Stimulated activated CD8-positive, alpha-beta memory T cell treated with anti-CD3 and anti-CD28 coated beads, Interleukin-4, amount 100 ng/mL, for 1 hour (primary cell): ENCODE results near the gene CSGALNACT2.

Experiments
- DNase-seq, 2 donors: peaks; one replicate each; pipeline ENCODE4 v3.0.0-alpha.2; 2020; ENCODE audit warnings: low read depth in 2 of 2, low spot score in 1 of 2

Gene CSGALNACT2

DNA sequence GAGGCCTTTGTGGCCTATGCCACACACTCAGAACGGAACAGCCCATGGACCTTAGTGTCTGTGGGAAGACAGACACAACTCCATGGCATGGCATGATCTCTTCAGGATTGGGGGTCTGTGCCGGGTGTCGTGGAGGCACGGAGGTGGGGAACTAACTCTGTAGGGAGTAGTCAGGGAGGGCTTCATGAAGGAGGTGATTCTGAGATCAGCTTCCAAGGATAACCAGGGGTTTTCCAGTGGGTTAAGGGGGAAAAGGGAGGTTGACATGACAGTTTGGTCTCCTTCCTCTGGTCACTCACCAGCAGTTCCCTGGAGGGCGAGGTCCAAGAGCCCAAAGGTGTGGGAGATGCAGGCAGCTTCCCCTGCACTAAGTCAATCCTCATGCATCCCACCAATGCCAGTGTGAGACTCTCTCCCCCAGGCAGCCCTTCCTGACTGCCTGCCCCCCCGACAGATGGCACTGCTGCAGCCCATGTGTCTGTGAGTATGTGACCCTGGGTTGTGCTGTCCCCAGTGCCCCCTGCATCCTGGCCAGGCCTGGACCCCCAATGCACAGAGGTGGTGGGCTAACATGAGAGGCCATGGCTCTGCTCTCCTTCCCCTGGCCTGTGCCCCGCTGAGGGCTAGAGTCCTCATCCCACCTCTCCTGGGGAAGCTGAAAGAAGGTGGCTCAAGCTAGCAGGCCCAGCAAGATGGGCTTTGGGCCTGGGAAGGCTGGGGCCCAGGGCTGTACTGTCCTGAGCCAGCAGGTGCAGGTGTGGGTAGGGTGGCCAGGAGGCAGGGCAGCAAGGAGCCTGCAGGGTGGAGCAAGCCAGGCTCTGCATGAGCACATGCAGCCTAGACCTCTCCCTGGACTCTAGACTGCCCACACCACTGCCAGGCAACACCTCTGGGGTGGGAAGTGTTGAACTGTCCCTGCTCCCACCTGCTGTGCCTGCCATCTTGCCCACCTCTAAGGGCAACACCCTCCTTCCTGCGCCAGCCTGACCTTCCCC is 88.9 kb downstream of the CSGALNACT2 start:
- DNase-seq, result no peak

DNA sequence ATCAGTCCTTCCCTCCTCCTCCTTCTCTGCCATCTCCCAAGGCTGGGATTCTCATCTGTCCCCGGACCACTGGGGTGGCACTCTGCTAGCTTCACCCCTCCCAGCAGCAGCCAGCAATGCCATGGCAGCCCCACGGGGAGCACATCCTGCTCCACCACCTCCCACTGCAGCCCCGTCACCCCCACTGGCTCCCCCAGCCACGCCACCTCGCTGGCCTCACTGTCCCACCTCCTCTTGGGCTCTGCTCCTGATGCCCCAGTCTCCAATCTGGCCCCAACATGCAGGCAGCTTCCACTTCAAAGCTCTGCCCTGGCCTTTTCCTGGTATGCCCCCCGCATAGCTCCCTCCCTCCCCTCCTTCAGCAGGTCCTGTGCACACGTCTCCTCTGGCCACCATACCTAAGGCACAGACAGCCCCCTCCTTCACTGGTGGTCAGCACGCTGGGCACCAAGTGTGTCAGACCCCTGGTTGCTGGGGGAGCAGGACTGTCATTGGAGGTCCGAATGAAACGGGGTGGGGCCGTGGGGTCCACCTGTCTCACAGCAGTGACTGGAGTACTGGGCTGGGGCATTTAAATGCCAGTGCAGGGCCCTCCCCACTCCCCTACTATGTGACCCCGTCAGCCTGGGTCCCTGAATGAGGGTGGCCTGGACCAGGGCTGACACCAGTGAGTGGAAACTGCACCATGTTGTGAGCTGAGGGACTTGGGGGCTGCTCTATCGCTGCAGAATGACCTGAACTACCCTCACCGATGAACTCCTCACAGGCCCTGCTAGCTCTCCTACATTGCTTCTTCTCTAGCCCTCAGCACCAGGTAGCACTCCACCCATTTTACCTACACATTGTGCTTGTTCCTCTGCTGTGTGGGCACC is 89.9 kb downstream of the CSGALNACT2 start:
- DNase-seq, result no peak

DNA sequence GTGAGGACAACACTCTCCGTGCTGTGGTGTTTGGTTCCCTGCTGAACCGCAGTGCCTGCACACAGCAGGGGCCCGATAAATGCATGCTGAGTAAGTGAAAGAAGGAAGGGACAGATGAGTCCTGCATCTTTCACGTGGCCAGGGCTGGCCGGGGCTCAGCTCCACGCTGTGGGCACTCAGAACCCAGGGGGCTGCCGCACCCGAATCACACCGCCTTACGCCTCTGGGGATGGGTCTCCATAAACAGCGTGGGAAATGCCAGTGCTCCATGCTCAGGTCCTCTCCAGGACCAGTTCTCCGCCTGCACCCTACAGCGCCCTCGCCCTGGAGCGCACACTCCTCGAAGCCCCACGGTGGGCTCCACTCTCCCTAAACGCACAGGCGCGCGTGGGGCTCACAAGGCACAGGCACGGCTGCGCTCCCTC is 90.5 kb downstream of the CSGALNACT2 start:
- no peak for DNase-seq

DNA sequence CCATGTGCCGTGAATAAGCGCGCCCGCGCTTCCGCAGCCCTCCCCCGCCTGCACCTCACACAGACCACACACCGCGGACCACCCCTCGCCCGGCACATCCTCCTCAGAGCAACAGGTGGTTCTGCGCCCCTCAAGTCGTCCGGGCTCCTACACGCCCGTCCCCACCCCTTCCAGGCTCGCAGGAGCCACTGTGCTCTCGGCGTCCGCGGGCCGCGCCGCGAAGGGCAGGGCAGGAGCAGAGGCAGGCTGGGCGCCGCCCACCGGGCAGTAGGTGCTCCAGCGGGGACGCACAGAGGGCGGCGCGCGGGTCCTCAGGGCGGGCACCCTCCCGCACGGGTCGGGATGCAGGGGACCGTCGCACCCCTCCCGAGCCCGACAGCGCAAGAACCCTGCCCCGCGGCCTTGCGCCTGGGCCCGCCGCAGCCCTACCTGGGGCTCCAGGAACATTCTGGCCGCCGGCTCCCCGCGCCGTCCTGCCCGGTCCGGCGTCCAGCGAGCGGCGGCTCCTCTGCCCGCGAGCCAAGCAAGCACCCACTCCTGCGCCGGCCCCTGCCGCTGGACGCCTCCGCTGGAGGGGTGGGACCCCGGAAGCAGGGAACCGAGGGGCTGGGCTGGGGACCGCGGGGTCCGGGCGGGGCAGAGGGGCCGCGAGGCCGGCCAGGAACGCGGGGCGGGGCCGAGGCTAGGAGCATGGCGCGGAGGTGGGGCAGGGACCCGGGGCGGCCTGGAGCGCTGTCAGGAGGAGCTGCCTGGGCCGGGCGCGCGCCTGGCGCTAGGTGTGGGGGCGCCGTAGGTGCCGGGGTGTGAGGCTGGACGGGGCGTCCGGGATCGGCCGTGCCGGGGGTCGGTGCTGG is 91.2 kb downstream of the CSGALNACT2 start:
- no peak for DNase-seq

DNA sequence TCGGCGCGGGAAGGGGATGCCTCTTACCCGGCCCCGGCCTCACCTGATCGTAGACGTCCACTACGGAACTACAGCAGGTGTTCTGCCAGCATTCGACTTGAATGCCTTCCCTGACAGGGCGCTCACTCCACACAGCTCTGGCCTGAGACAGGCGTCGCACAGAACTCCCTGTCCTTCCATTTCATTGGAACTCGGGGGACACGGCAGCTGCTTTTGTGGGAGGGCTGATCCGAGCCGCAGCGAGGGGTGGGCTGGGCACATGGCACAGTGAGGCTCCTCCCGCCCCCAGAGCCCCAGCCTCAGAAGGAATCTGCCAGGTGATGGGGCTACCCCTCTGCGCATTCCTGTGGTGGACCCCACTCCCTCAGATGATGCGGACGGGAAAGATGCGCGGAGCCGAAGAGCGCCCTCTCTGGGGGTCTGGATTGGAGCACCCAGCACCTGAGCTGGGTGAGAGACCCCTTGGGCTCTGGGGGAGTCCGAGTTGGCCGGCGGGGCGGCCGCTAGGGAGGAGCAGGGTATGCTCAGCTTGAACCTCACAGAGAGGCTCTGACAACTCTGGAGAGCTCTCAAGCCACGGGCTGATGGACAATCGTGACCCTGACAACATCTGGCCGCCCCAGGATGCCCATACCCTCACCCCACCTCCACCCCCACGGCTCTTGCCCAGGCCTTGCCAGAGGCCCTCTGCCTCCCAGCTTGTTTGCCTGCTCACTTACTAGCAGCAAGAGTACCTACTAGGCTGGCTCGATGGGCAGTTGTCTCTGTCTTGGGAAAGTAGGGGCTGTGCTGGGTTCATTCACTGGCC is 92.1 kb downstream of the CSGALNACT2 start:
- no peak for DNase-seq

DNA sequence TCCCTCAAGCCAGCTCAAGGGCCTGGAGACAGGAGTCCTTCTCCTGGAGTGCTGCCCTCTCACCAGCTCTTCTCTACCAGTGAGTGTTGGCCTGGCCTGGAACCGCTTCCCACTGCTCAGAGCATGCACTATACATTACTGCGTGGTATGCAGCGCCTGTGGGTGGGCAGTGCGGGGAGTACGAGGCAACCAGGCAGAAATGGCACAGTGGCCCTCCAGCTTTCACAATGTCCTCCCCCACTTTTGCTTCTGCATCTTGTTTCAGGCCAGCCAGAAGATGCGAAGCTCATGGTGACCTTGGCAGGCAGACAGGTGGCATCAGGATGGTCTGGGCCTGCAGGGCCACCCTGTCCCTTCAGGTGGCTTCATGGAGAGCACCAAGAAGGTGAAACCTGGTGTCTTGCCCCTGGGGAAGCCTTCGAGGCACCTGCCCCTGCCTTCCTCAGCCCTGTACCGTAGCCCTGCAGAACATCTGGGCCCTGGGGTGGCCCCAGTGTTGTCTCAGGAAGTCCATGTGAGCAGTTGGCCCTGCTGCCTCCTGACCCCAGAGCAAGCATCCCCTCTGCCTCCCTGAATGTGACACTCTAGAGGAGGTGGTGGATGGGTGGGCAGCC is 92.8 kb downstream of the CSGALNACT2 start:
- no peak for DNase-seq

DNA sequence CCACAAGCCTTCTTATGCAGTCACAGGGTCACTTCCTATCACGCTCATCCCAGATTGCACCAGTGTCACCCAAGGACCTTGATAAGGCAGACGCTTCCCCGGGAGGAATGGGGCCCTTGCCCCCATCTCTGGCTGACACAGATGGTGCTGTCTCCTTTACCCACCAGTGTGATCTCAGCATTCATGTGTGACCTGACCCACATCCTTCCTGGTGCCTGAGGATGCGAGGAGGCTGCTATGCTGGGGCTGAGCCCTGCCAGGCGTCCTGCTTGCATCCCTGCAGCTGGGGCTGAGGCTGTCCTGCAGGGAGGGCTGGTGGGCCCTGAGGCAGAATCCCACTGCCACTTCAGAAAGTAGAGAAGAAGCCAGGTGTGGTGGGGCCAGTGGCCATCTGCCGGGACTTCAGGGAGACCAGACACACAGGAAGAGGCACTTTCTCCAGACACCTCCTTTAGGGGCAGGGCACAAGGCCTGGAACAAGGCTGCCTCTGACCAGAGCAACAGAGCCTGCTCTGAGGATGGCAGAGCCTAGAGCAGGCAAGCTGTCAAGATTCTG is 93.4 kb downstream of the CSGALNACT2 start:
- DNase-seq, result no peak

DNA sequence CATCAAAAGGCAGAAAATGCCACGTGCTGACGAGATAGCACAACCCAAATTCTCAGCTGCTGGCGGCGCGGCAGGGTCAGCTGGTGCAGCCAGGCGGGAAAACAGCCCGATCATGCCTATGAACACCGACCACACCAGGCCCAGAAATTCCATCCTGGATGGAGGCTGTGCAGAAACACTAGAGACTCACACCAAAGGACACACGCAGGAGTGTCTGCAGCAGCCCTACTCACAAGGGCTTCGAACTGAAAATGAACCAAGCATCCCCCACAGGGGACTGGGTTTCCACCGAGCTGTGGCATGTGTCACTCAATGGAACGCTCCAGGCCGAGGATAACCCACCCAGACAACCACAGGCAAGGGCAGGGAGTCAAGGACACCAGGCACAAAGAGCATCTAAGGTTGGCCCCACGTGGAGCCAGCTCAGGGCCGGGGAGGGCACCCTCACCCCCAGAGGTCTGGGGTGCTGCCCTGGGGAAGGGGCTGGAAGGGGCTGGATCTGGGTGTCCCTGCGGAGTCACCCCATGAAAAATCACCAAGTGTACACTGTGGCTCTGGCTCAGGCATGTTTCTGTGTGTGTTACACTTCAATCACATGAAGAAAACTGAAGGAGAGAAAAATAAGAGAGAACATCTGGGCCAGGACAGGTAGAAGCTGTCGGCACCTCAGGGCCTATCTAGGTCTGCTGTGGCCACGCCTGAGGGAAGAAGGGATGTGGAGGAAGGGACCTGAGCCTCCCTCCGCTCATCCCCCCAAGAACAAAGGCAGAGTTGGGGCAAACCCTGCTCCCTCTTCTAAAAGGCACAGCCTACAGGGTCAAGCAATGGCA is 95.6 kb downstream of the CSGALNACT2 start:
- DNase-seq, result no peak

DNA sequence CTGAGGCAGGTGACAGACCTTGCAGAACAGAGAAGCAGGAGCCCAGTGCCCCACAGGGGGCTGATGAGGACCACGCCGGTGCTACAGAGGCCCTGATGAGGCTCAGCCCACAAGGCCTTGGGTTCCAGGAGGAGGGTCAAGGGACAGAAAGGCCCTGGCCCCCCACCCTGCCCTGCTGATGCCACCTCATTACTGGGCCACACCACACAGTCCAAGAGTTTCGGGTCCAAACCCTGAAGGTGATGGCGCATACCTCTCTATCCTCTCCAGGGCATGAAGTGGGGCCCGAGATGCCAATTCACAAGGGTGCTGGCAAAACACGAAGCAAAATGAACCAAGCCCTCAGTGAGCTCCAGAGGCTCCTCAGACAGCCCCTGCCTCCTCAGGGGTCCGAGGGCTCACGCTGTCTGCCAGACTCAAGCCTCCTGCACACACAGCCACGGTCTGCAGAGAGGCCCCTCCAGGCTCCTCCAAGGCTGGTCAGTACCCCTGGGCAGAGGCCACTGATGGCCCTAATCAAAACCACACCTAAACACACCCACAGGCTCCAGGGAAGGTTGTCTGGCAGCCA is 96.3 kb downstream of the CSGALNACT2 start:
- no peak for DNase-seq
